Breast epithelium (tissue), 3 donors: ENCODE results near the gene LMTK2.

Experiments
- POLR2A ChIP-seq: fragments of 450-650 bp; IDR thresholded peaks from one replicate; pipeline ENCODE4 v1.6.1; 2016; ENCODE audit warnings: antibody characterized with exemption, mild to moderate bottlenecking, moderate library complexity
- POLR2AphosphoS5 ChIP-seq, 3 donors: sonication (generic); formaldehyde crosslinking; IDR thresholded peaks; one replicate each; pipeline ENCODE4 v1.6.1; 2017; ENCODE audit warnings: antibody characterized with exemption in 3 of 3
- TF ChIP-seq, protein P1 (sequence below), 3 donors: fragments of 450-650 bp; IDR thresholded peaks; one replicate each; pipeline ENCODE4 v1.5.1; 2016 to 2017; ENCODE audit warnings: antibody characterized with exemption in 3 of 3, mild to moderate bottlenecking in 3 of 3, moderate library complexity in 3 of 3

DNA sequence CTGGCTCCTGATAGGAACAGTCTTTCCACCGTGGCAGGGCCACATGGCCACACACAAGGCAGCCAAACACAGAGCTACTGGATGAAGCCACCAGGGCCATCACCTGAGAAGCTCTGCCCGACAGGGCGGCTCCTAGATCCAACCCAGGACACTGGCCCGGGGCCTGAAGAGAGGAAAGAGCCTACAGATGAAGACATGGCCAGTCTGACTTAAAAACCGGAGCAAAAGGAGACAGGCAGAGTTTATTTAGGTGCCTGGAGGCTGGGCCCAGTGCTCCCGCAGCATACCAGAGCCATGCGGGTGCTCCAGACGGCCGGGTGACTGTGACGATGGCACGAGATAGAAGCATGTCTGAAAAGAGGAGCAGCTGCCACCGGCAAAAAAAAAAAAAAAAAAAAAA, 141.5 kb downstream of the LMTK2 start:
- TF ChIP-seq POLR2AphosphoS5 (IDR thresholded peaks at IDR 0.05), result no peak
- TF ChIP-seq, protein P1, sequence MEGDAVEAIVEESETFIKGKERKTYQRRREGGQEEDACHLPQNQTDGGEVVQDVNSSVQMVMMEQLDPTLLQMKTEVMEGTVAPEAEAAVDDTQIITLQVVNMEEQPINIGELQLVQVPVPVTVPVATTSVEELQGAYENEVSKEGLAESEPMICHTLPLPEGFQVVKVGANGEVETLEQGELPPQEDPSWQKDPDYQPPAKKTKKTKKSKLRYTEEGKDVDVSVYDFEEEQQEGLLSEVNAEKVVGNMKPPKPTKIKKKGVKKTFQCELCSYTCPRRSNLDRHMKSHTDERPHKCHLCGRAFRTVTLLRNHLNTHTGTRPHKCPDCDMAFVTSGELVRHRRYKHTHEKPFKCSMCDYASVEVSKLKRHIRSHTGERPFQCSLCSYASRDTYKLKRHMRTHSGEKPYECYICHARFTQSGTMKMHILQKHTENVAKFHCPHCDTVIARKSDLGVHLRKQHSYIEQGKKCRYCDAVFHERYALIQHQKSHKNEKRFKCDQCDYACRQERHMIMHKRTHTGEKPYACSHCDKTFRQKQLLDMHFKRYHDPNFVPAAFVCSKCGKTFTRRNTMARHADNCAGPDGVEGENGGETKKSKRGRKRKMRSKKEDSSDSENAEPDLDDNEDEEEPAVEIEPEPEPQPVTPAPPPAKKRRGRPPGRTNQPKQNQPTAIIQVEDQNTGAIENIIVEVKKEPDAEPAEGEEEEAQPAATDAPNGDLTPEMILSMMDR (IDR thresholded peaks at IDR 0.05), result no peak
- no peak for TF ChIP-seq POLR2A
